DND-41 (cell line): ENCODE measurements around the gene PPM1F.
A peak's percentile ranks its signal among the peaks of the same experiment; 100 is the strongest.

Experiments
- ATAC-seq: fragments of 200-7000 bp; cut with Tn5 transposase; 3 replicates; pipeline ENCODE4 v1.9.1; 2021; ENCODE audit warnings: low read depth; ENCODE audit not compliant: insufficient read depth
- DNase-seq: peaks from one replicate; pipeline ENCODE4 v3.0.0-alpha.2; 2020
- H2AFZ ChIP-seq: 2 replicates; pipeline ENCODE4 v1.6.0; 2012; ENCODE audit warnings: low read depth, low read length
- H3K27ac ChIP-seq: 2 replicates; pipeline ENCODE4 v1.5.1; 2012; ENCODE audit warnings: low read length, inconsistent platforms
- H3K27me3 ChIP-seq: fragments of 200-600 bp; sonication (generic); 2 replicates; pipeline ENCODE4 v1.6.0; 2012; ENCODE audit warnings: low read length, mild to moderate bottlenecking, inconsistent platforms; ENCODE audit not compliant: insufficient read depth, poor library complexity
- H3K36me3 ChIP-seq: 2 replicates; pipeline ENCODE4 v1.5.1; 2012; ENCODE audit warnings: low read length, inconsistent platforms; ENCODE audit not compliant: insufficient read depth
- H3K4me1 ChIP-seq: 2 replicates; pipeline ENCODE4 v1.5.1; 2012; ENCODE audit warnings: mild to moderate bottlenecking, low read length; ENCODE audit not compliant: insufficient read depth
- H3K4me2 ChIP-seq: 2 replicates; pipeline ENCODE4 v1.6.0; 2012; ENCODE audit warnings: mild to moderate bottlenecking, moderate library complexity, low read length, inconsistent platforms; ENCODE audit not compliant: insufficient read depth
- H3K4me3 ChIP-seq, 2 experiments: fragments of 200-600 bp in 1 of 2; shearing (Covaris generic) in 1 of 2; 2 replicates each; pipeline ENCODE4 v1.5.1; 2012 to 2016; ENCODE audit warnings: inconsistent platforms in 2 of 2, low read length in 2 of 2, mild to moderate bottlenecking in 2 of 2, low read depth in 1 of 2, moderate library complexity in 1 of 2
- H3K79me2 ChIP-seq: 2 replicates; pipeline ENCODE4 v1.6.0; 2012; ENCODE audit warnings: low read length, inconsistent platforms; ENCODE audit not compliant: insufficient read depth
- H3K9ac ChIP-seq: 2 replicates; pipeline ENCODE4 v1.6.0; 2012; ENCODE audit warnings: low read depth, mild to moderate bottlenecking, inconsistent platforms, low read length, moderate library complexity
- H3K9me3 ChIP-seq: 2 replicates; pipeline ENCODE4 v1.5.1; 2012; ENCODE audit warnings: low read length, moderate library complexity, mild to moderate bottlenecking, inconsistent platforms; ENCODE audit not compliant: insufficient read depth, severe bottlenecking
- H4K20me1 ChIP-seq: 2 replicates; pipeline ENCODE4 v1.6.0; 2012; ENCODE audit warnings: low read length; ENCODE audit not compliant: insufficient read depth
- EZH2 ChIP-seq: IDR thresholded peaks from 3 replicates; pipeline ENCODE4 v1.6.1; 2012; ENCODE audit warnings: borderline replicate concordance, low read depth, mild to moderate bottlenecking, moderate library complexity, low read length, inconsistent platforms; ENCODE audit not compliant: severe bottlenecking
- TF ChIP-seq, protein P1 (sequence below): IDR thresholded peaks from 2 replicates; pipeline ENCODE4 v1.5.1; 2012; ENCODE audit warnings: borderline replicate concordance, low read length, moderate library complexity, mild to moderate bottlenecking; ENCODE audit not compliant: poor library complexity, severe bottlenecking; ENCODE audit errors: extremely low read depth

PPM1F gene

DNA sequence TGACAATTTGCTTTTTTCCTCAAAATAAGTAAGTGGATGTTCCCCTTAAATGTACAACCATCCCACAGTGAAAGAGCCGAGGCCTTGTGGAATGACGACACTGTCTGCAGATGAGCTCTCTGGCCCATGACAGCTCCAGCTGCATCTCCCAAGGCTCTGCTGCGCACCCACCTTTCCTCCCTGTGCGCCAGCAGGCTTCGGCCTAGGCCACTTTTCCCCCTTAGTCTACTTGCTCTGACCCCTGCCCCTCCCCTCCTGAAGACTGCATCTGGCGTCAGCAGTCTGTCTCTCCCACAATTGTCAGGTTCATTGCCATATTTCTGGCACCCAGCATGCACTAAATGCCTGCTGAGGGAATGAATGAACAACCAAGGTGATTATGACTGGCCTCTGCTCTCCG lies 27.9 kb upstream of the PPM1F start:
- Histone ChIP-seq H3K9ac (0 out of 2 replicates have a peak overlapping the region, but pooled peaks have one; percentile 10), H3K27ac (no peak overlapping the region), H3K4me2 (peak overlapping the region; percentile 83; the same call in 1 of the 2 replicates), H4K20me1 (peaks cover 15% of the 10 kb centered on the region), H3K9me3 (no peaks in the 10 kb centered on the region), H3K27me3 (no peaks in the 10 kb centered on the region), H2AFZ (no peak overlapping the region), H3K36me3 (peaks cover 15% of the 10 kb centered on the region), H3K4me3 (no peak overlapping the region), H3K4me1 (peaks cover 22% of the 10 kb centered on the region), H3K79me2 (peaks cover 54% of the 10 kb centered on the region)
- DNase-seq (no peak), ATAC-seq (no peak)
- TF ChIP-seq, protein P1, sequence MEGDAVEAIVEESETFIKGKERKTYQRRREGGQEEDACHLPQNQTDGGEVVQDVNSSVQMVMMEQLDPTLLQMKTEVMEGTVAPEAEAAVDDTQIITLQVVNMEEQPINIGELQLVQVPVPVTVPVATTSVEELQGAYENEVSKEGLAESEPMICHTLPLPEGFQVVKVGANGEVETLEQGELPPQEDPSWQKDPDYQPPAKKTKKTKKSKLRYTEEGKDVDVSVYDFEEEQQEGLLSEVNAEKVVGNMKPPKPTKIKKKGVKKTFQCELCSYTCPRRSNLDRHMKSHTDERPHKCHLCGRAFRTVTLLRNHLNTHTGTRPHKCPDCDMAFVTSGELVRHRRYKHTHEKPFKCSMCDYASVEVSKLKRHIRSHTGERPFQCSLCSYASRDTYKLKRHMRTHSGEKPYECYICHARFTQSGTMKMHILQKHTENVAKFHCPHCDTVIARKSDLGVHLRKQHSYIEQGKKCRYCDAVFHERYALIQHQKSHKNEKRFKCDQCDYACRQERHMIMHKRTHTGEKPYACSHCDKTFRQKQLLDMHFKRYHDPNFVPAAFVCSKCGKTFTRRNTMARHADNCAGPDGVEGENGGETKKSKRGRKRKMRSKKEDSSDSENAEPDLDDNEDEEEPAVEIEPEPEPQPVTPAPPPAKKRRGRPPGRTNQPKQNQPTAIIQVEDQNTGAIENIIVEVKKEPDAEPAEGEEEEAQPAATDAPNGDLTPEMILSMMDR, result no peak
- no peak for TF ChIP-seq EZH2

DNA sequence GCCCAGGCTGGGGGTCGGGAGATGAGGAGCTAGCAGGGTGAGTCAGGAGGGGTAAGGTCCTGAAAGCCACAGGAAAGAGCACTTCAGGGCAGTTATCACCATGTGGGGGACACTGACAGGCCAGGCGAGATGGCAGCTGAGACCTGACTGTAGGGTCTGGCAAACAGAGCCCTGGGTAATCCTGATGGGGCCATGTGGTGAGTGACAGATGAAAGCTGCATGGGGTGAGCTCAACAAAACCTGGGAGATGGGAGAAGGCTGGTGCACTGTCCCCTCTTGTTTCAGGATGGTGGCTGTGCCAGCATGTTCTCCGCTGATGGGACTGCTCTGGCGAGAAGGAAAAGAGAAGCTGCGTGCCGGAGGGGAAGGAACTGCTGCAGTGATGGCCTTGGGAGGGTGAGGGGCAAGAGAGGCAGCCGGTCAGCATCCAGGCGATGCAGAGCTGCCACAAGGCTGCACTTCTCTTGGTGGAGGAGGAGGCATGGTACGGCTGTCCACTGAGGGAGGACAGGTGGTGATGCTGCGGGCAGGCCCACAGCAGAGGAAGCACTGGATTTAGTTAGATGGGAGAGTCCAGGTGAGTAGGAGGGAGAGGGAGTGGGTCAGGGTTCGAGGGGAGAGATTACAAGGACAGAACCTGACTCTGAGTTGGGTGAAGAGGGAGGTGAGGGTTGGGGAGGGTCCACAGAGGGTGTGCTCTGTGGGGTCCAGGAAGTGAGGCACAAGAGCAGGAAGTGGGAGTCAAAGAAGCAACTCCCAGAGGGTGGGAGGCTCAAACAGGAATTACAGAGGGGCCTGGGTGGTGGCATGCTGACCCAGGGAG lies 26.1 kb upstream of the PPM1F start:
- H3K27ac ChIP-seq, result no peak overlapping the region
- peaks cover 33% of the 10 kb centered on the region for H3K36me3 ChIP-seq
- no peaks in the 10 kb centered on the region for H3K27me3 ChIP-seq
- H3K4me1 ChIP-seq, result peaks cover 22% of the 10 kb centered on the region
- H3K4me3 ChIP-seq, result no peak overlapping the region
- H3K79me2 ChIP-seq, result peaks cover 54% of the 10 kb centered on the region
- no peak for TF ChIP-seq EZH2
- TF ChIP-seq, protein P1, result no peak
- H4K20me1 ChIP-seq, result peaks cover 20% of the 10 kb centered on the region
- H3K4me2 ChIP-seq, result no peak overlapping the region
- no peak overlapping the region for H2AFZ ChIP-seq
- DNase-seq (no peak), ATAC-seq (no peak)
- no peak overlapping the region for H3K9ac ChIP-seq
- no peaks in the 10 kb centered on the region for H3K9me3 ChIP-seq

DNA sequence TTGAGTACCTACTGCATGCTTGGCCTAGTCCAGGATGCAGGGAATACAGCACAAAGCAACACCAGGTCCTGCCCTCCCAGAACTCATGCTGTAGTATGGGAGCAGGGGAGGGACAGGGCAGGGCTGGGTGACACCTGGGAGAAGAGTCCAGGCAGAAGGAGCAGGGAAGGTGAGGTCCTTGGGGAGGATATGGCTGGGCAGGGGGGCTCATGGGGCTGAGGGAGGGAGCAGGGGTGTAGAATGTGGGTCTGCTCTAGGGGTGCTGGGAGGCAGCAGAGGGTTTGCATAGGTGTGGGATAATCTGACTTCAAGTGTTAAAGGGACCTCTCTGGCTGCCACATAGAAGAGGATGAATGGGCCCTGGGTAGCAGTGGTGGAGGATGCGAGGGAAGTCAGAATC lies 25.2 kb upstream of the PPM1F start:
- Histone ChIP-seq H3K27me3 (no peaks in the 10 kb centered on the region), H3K36me3 (peaks cover 40% of the 10 kb centered on the region), H3K9ac (no peak overlapping the region), H4K20me1 (peaks cover 20% of the 10 kb centered on the region), H2AFZ (no peak overlapping the region), H3K4me2 (no peak overlapping the region), H3K4me3 (no peak overlapping the region), H3K79me2 (peaks cover 53% of the 10 kb centered on the region), H3K4me1 (peaks cover 22% of the 10 kb centered on the region), H3K9me3 (no peaks in the 10 kb centered on the region), H3K27ac (no peak overlapping the region)
- ATAC-seq (no peak), DNase-seq (no peak)
- TF ChIP-seq, protein P1, result no peak
- no peak for TF ChIP-seq EZH2
